DND-41 (cell line): ENCODE measurements around the gene CPNE5.

Experiments
- ATAC-seq: fragments of 200-7000 bp; cut with Tn5 transposase; 3 replicates; pipeline ENCODE4 v1.9.1; 2021; ENCODE audit warnings: low read depth; ENCODE audit not compliant: insufficient read depth
- DNase-seq: peaks from one replicate; pipeline ENCODE4 v3.0.0-alpha.2; 2020
- H2AFZ ChIP-seq: 2 replicates; pipeline ENCODE4 v1.6.0; 2012; ENCODE audit warnings: low read depth, low read length
- H3K27ac ChIP-seq: 2 replicates; pipeline ENCODE4 v1.5.1; 2012; ENCODE audit warnings: low read length, inconsistent platforms
- H3K27me3 ChIP-seq: fragments of 200-600 bp; sonication (generic); 2 replicates; pipeline ENCODE4 v1.6.0; 2012; ENCODE audit warnings: low read length, mild to moderate bottlenecking, inconsistent platforms; ENCODE audit not compliant: insufficient read depth, poor library complexity
- H3K36me3 ChIP-seq: 2 replicates; pipeline ENCODE4 v1.5.1; 2012; ENCODE audit warnings: low read length, inconsistent platforms; ENCODE audit not compliant: insufficient read depth
- H3K4me1 ChIP-seq: 2 replicates; pipeline ENCODE4 v1.5.1; 2012; ENCODE audit warnings: mild to moderate bottlenecking, low read length; ENCODE audit not compliant: insufficient read depth
- H3K4me2 ChIP-seq: 2 replicates; pipeline ENCODE4 v1.6.0; 2012; ENCODE audit warnings: mild to moderate bottlenecking, moderate library complexity, low read length, inconsistent platforms; ENCODE audit not compliant: insufficient read depth
- H3K4me3 ChIP-seq, 2 experiments: fragments of 200-600 bp in 1 of 2; shearing (Covaris generic) in 1 of 2; 2 replicates each; pipeline ENCODE4 v1.5.1; 2012 to 2016; ENCODE audit warnings: inconsistent platforms in 2 of 2, low read length in 2 of 2, mild to moderate bottlenecking in 2 of 2, low read depth in 1 of 2, moderate library complexity in 1 of 2
- H3K79me2 ChIP-seq: 2 replicates; pipeline ENCODE4 v1.6.0; 2012; ENCODE audit warnings: low read length, inconsistent platforms; ENCODE audit not compliant: insufficient read depth
- H3K9ac ChIP-seq: 2 replicates; pipeline ENCODE4 v1.6.0; 2012; ENCODE audit warnings: low read depth, mild to moderate bottlenecking, inconsistent platforms, low read length, moderate library complexity
- H3K9me3 ChIP-seq: 2 replicates; pipeline ENCODE4 v1.5.1; 2012; ENCODE audit warnings: low read length, moderate library complexity, mild to moderate bottlenecking, inconsistent platforms; ENCODE audit not compliant: insufficient read depth, severe bottlenecking
- H4K20me1 ChIP-seq: 2 replicates; pipeline ENCODE4 v1.6.0; 2012; ENCODE audit warnings: low read length; ENCODE audit not compliant: insufficient read depth
- EZH2 ChIP-seq: IDR thresholded peaks from 3 replicates; pipeline ENCODE4 v1.6.1; 2012; ENCODE audit warnings: borderline replicate concordance, low read depth, mild to moderate bottlenecking, moderate library complexity, low read length, inconsistent platforms; ENCODE audit not compliant: severe bottlenecking
- TF ChIP-seq, protein P1 (sequence below): IDR thresholded peaks from 2 replicates; pipeline ENCODE4 v1.5.1; 2012; ENCODE audit warnings: borderline replicate concordance, low read length, moderate library complexity, mild to moderate bottlenecking; ENCODE audit not compliant: poor library complexity, severe bottlenecking; ENCODE audit errors: extremely low read depth

CPNE5 gene

DNA sequence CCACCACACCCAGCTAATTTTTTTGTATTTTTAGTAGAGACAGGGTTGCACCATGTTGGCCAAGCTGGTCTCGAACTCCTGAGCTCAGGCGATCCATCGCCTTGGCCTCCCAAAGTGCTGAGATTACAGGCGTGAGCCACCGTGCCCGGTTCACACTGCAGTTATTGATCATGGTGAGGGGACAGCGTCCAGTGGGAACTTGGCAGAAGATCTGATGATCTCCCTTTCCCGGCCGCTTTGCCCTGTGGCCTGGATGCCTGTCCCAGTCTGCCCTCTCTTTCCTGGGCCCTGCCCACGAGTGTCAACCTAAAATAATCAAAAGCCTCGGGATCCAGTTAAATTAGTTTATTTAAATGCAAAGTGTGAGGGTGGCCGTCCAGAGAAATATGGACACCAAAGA lies 42.2 kb downstream of the CPNE5 start:
- ATAC-seq (no peak), DNase-seq (no peak)
- TF ChIP-seq, protein P1, sequence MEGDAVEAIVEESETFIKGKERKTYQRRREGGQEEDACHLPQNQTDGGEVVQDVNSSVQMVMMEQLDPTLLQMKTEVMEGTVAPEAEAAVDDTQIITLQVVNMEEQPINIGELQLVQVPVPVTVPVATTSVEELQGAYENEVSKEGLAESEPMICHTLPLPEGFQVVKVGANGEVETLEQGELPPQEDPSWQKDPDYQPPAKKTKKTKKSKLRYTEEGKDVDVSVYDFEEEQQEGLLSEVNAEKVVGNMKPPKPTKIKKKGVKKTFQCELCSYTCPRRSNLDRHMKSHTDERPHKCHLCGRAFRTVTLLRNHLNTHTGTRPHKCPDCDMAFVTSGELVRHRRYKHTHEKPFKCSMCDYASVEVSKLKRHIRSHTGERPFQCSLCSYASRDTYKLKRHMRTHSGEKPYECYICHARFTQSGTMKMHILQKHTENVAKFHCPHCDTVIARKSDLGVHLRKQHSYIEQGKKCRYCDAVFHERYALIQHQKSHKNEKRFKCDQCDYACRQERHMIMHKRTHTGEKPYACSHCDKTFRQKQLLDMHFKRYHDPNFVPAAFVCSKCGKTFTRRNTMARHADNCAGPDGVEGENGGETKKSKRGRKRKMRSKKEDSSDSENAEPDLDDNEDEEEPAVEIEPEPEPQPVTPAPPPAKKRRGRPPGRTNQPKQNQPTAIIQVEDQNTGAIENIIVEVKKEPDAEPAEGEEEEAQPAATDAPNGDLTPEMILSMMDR: no peak
- TF ChIP-seq EZH2: no peak
- H3K27ac ChIP-seq: no peak overlapping the region
- H3K27me3 ChIP-seq: no peaks in the 10 kb centered on the region
- H3K9me3 ChIP-seq: no peaks in the 10 kb centered on the region
- H3K4me1 ChIP-seq: no peaks in the 10 kb centered on the region
- no peaks in the 10 kb centered on the region for H3K79me2 ChIP-seq
- H3K36me3 ChIP-seq: no peaks in the 10 kb centered on the region
- no peak overlapping the region for H3K4me3 ChIP-seq
- no peak overlapping the region for H3K4me2 ChIP-seq
- H3K9ac ChIP-seq: no peak overlapping the region
- no peak overlapping the region for H2AFZ ChIP-seq
- H4K20me1 ChIP-seq: no peaks in the 10 kb centered on the region

DNA sequence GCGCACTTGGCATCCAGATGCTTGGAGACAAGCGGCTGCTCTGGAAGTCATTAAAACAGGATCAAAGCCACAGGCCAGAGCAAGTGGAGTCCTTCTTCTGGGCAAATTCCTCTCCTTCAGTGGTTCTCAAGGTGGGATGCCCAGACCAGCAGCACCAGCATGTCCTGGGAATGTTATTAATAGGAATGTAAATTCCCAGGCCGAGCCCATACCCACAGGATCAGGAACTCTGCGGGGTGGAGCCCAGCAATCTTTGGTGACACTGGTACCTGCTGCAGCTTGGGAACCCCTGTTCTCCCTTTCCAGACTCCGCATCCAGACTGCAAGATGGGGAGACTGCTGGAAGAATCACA lies 44.6 kb downstream of the CPNE5 start:
- Histone ChIP-seq H3K27ac (no peak overlapping the region), H4K20me1 (no peaks in the 10 kb centered on the region), H3K9ac (no peak overlapping the region), H3K4me2 (no peak overlapping the region), H2AFZ (no peak overlapping the region), H3K4me3 (no peak overlapping the region), H3K4me1 (no peaks in the 10 kb centered on the region), H3K27me3 (no peaks in the 10 kb centered on the region), H3K79me2 (no peaks in the 10 kb centered on the region), H3K36me3 (no peaks in the 10 kb centered on the region), H3K9me3 (no peaks in the 10 kb centered on the region)
- no peak for TF ChIP-seq EZH2
- TF ChIP-seq, protein P1: no peak
- no peak for DNase-seq
- ATAC-seq: no peak

DNA sequence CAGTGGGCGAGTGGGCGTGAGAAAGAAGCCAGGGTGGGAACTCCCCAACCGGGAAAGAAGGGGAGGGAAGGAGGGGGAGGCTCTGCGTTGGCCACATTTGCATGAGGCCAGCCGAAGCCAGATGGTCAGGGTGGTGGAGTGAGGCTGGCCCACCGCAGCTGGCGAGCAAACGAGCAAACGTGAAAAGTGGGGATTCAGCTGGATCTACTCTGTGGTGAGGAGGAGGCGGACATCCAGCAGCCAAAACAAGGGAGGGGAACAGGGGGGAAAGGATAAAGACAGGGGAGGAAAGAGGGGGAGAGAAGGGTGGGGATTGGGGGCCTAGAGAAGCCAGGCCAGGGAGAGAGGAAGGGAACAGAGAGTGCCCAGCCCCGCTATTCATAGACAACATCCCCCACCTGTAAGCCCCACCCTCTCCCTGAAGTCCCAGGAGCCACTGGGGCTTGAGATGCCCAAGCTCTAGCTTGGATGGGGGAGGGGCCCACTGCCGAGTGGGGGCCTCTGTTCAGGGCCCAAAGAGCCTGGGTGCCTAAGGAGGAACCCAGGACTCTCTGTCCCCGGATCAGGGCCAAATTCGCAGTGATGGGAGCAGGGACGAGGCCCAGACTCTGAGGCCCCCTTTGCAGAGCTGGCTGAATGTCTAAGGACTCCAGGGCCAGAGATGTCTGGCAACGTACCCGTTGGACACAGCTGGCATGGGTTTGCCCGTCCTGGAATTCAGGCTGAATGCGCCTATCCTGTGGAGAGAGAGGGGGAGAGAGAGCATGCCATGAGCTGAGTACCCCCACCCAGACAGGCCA lies 45.1 kb downstream of the CPNE5 start:
- ATAC-seq: 0 out of 3 replicates have a peak, but pooled peaks have one; percentile 29
- Histone ChIP-seq H3K9me3 (no peaks in the 10 kb centered on the region), H3K4me2 (no peak overlapping the region), H2AFZ (no peak overlapping the region), H3K4me1 (no peaks in the 10 kb centered on the region), H4K20me1 (no peaks in the 10 kb centered on the region), H3K27me3 (no peaks in the 10 kb centered on the region), H3K79me2 (no peaks in the 10 kb centered on the region), H3K9ac (no peak overlapping the region), H3K4me3 (no peak overlapping the region), H3K36me3 (no peaks in the 10 kb centered on the region), H3K27ac (no peak overlapping the region)
- DNase-seq: no peak
- no peak for TF ChIP-seq EZH2
- TF ChIP-seq, protein P1: no peak
